Myocyte (in vitro differentiated cells): ENCODE data around the gene OSTN. TPM values are rescaled to one million over a fixed set of nuclear protein-coding genes. Genes with fewer than 3 reads are reported as not detected.
"Not testable (repeated sequence)": the region's sequence is repeated elsewhere in the genome, so short reads cannot be mapped to it uniquely, and the experiment has no call there.

ENCODE experiments used
- DNase-seq: peaks from one replicate; pipeline ENCODE4 v3.0.0-alpha.2; 2012; ENCODE audit warnings: low read depth
- polyA plus RNA-seq: library from polyadenylated mRNA; unstranded; fragments of >200 nt; gene quantifications from one replicate; pipeline ENCODE4 v1.2.1, GENCODE V29; 2012; ENCODE audit warnings: missing spikeins
- total RNA-seq: library from RNA; depleted of rRNA; stranded (reverse); fragments of >200 nt; gene quantifications from 2 replicates; pipeline ENCODE4 v1.2.3, GENCODE V29; 2014

OSTN gene
- total RNA-seq, result 0.72 TPM in 1 of 2 replicates, not detected in the other
- not detected for polyA plus RNA-seq

GRCh38 chr3:191198932-191199331 lies at the start of gene OSTN:
Gene OSTN (plus strand): TSS chr3:191199241. CDS start chr3:191212533, 13,292 bp downstream.
- DNase-seq, result no peak

GRCh38 chr3:191151653-191152052 lies 47.4 kb upstream of the OSTN start:
- DNase-seq, result no peak

GRCh38 chr3:191154827-191155226 lies 44.2 kb upstream of the OSTN start:
- no peak for DNase-seq

- no peak for DNase-seq
Observed at GRCh38 chr3:191158247-191158646, 40.8 kb upstream of the OSTN start.

- DNase-seq, result no peak
Observed at GRCh38 chr3:191158815-191159214, 40.2 kb upstream of the OSTN start.

- DNase-seq, result no peak
Observed at GRCh38 chr3:191165802-191166201, 33.2 kb upstream of the OSTN start.

- DNase-seq, result no peak
Observed at GRCh38 chr3:191166368-191166767, 32.7 kb upstream of the OSTN start.

GRCh38 chr3:191169566-191169965 lies 29.5 kb upstream of the OSTN start:
- no peak for DNase-seq

- no peak for DNase-seq
Observed at GRCh38 chr3:191170097-191170496, 28.9 kb upstream of the OSTN start.

- DNase-seq, result no peak
Observed at GRCh38 chr3:191175102-191175501, 23.9 kb upstream of the OSTN start.

GRCh38 chr3:191176038-191176785 lies 22.8 kb upstream of the OSTN start:
- no peak for DNase-seq

- not testable (repeated sequence) for DNase-seq
Observed at GRCh38 chr3:191185382-191185781, 13.7 kb upstream of the OSTN start.

- DNase-seq, result peak; percentile 32
Observed at GRCh38 chr3:191188246-191188645, 10.8 kb upstream of the OSTN start.

- DNase-seq, result not testable (repeated sequence)
Observed at GRCh38 chr3:191192270-191192669, 6.8 kb upstream of the OSTN start.

- no peak for DNase-seq
Observed at GRCh38 chr3:191192941-191193340, 6.1 kb upstream of the OSTN start.

GRCh38 chr3:191197761-191198306 lies 1.2 kb upstream of the OSTN start:
- no peak for DNase-seq

GRCh38 chr3:191198480-191198879 lies 561 bp upstream of the OSTN start:
- no peak for DNase-seq

- DNase-seq, result no peak
Observed at GRCh38 chr3:191210032-191210431, 11.0 kb downstream of the OSTN start.

GRCh38 chr3:191216510-191216909 lies 17.5 kb downstream of the OSTN start:
- DNase-seq, result no peak

- peak; percentile 44 for DNase-seq
Observed at GRCh38 chr3:191217301-191217700, 18.3 kb downstream of the OSTN start.

- DNase-seq, result no peak
Observed at GRCh38 chr3:191220908-191221307, 21.9 kb downstream of the OSTN start.

- DNase-seq, result no peak
Observed at GRCh38 chr3:191221638-191222037, 22.6 kb downstream of the OSTN start.

GRCh38 chr3:191227541-191227940 lies 28.5 kb downstream of the OSTN start:
- no peak for DNase-seq
